Measurements from ENCODE around the gene CASK. TPM values are rescaled to one million over a fixed set of nuclear protein-coding genes. Genes with fewer than 3 reads are reported as not detected.

CASK gene
- total and polyA plus RNA-seq, 12 donors = 4.7 to 53.0 (median 41.3) TPM

DNA sequence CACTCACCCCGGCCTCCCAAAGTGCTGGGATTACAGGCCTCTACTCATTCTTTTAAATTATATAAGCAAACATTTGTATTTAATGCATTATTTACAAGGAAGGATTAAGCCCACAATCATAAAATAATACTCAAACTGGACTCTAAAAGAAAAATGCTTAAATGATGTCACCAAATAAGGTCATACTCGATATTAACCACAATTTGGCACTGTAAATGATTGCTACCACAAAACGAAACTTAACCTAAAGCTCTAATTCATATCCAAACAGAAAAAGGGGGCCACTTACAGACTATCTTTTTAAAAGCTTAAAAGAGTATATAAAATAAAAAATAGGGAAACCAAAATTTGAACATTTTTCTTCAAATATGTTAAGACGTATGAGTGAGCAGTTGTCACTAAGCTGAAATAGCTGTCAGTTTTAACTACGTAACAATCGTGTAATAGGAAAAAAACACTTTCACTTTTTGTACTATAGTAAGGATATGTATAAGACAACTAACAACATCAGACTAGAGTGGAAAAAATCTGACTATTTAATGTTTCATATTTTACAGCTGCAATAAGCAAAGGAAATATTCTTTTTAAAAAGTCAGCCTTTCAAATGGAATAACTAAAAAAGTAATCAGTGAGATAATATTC, 342.8 kb downstream of the CASK start:
- Histone ChIP-seq H3K4me1 (replicated peaks in 1 of 2) (no peaks in the 10 kb centered on the region), H3K4me3 (no peak overlapping the region), H3K9me3 (replicated peaks in 1 of 3) (no peaks in the 10 kb centered on the region), H3K36me3 (replicated peaks in 1 of 2) (no peaks in the 10 kb centered on the region), H3K27ac (no peak overlapping the region), H3K27me3 (peaks cover 7% of the 10 kb centered on the region)
- intact Hi-C loops (cut with DNase I) = no loop called here
- TF ChIP-seq, protein P1, sequence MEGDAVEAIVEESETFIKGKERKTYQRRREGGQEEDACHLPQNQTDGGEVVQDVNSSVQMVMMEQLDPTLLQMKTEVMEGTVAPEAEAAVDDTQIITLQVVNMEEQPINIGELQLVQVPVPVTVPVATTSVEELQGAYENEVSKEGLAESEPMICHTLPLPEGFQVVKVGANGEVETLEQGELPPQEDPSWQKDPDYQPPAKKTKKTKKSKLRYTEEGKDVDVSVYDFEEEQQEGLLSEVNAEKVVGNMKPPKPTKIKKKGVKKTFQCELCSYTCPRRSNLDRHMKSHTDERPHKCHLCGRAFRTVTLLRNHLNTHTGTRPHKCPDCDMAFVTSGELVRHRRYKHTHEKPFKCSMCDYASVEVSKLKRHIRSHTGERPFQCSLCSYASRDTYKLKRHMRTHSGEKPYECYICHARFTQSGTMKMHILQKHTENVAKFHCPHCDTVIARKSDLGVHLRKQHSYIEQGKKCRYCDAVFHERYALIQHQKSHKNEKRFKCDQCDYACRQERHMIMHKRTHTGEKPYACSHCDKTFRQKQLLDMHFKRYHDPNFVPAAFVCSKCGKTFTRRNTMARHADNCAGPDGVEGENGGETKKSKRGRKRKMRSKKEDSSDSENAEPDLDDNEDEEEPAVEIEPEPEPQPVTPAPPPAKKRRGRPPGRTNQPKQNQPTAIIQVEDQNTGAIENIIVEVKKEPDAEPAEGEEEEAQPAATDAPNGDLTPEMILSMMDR (IDR thresholded peaks at IDR 0.05) = no peak
- no peak for TF ChIP-seq POLR2A (IDR thresholded peaks at IDR 0.05)
- no peak for DNase-seq
- WGBS, 4 donors = 73 to 83% (median 79%) methylated on average over 6 of the region's 6 CpGs

GRCh38 chrX:41563876-41564275, 359.5 kb downstream of the CASK start:
- H3K27me3 ChIP-seq = no peaks in the 10 kb centered on the region
- H3K27ac ChIP-seq = peak overlapping the region in 1 of 5 donors; percentile 3
- DNase-seq = no peak
- H3K4me1 ChIP-seq (replicated peaks in 1 of 2) = peaks cover 10 to 28% of the 10 kb centered on the region in 2 donors
- H3K9me3 ChIP-seq (replicated peaks in 1 of 3) = no peaks in the 10 kb centered on the region
- no peak overlapping the region for H3K4me3 ChIP-seq
- H3K36me3 ChIP-seq (replicated peaks in 1 of 2) = no peaks in the 10 kb centered on the region
- intact Hi-C loops (cut with DNase I) = no loop called here
- TF ChIP-seq, protein P1 (IDR thresholded peaks at IDR 0.05) = no peak
- no peak for TF ChIP-seq POLR2A (IDR thresholded peaks at IDR 0.05)
- WGBS, 4 donors = 25 to 53% (median 44%) methylated on average over 3 of the region's 3 CpGs

DNA sequence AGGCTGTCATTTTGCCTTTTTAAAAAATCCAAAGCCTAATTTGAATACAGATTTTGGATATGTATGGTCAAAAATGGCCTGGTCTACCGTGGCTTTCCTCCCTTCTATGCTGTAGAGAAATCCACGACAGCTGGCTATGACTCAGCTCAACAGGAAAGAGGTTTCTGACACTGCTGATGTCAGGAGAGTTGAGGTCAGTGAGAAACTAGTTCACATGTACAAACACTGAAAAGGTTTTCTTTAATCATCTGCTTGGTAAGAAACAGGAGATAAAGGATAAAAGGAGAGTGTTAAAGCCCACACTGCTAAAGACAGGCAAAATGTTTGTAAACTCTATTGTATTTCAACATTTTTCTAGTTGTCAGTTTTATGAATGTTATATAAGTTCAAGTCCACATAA, 362.3 kb downstream of the CASK start:
- H3K9me3 ChIP-seq (replicated peaks in 1 of 3) = no peaks in the 10 kb centered on the region
- H3K27me3 ChIP-seq = no peaks in the 10 kb centered on the region
- DNase-seq = peak; percentile 45 to 74 (median 59)
- H3K4me3 ChIP-seq = no peak overlapping the region
- no peak for TF ChIP-seq POLR2A (IDR thresholded peaks at IDR 0.05)
- TF ChIP-seq, protein P1 (IDR thresholded peaks at IDR 0.05) = no peak
- 0 to 13% (median 3%) methylated on average over 2 of the region's 2 CpGs for WGBS, 4 donors
- H3K36me3 ChIP-seq (replicated peaks in 1 of 2) = no peaks in the 10 kb centered on the region
- peak overlapping the region; percentile 43 to 66 (median 51) for H3K27ac ChIP-seq
- intact Hi-C loops (cut with DNase I) = no loop called here
- H3K4me1 ChIP-seq (replicated peaks in 1 of 2) = peaks cover 10 to 30% of the 10 kb centered on the region in 2 donors

GRCh38 chrX:41559235-41560052, 363.9 kb downstream of the CASK start:
- intact Hi-C loops (cut with DNase I) = loop anchor here in 1 of 2 donors (10.0 kb wide), 1 partner anchor 185 kb away; no protein-coding TSS in a partner anchor
- TF ChIP-seq POLR2A (IDR thresholded peaks at IDR 0.05) = no peak
- TF ChIP-seq, protein P1 (IDR thresholded peaks at IDR 0.05) = no peak
- no peaks in the 10 kb centered on the region for H3K36me3 ChIP-seq (replicated peaks in 1 of 2)
- H3K27me3 ChIP-seq = no peaks in the 10 kb centered on the region
- DNase-seq = peak in 2 of 7 donors; percentile 3 to 17
- H3K4me3 ChIP-seq = no peak overlapping the region
- H3K4me1 ChIP-seq (replicated peaks in 1 of 2) = peaks cover 10 to 30% of the 10 kb centered on the region in 2 donors
- WGBS, 4 donors = 35 to 52% (median 42%) methylated on average over 7 of the region's 7 CpGs
- no peaks in the 10 kb centered on the region for H3K9me3 ChIP-seq (replicated peaks in 1 of 3)
- H3K27ac ChIP-seq = peak overlapping the region in 3 of 5 donors; percentile 17 to 64 (median 48)

Measured in adrenal gland (tissue), 12 donors.